Measurements from ENCODE around the gene CENPT. TPM values are rescaled to one million over a fixed set of nuclear protein-coding genes. Genes with fewer than 3 reads are reported as not detected.

Gene CENPT
- total RNA-seq, 4 donors from 2014 or later = 15.7 to 43.8 (median 26.2) TPM

GRCh38 chr16:67833415-67834241 is 13.9 kb downstream of the CENPT start:
- WGBS, 2 donors = 2% methylated on average over 18 to 27 of the region's 49 CpGs
- Histone ChIP-seq H3K27ac (peak overlapping the region in 2 of 3 donors; percentile 41 to 43), H3K4me3 (replicated peaks in 1 of 3) (peak overlapping the region; percentile 33 to 71 (median 68)), H3K4me1 (peaks cover 8 to 13% of the 10 kb centered on the region in 2 donors), H3K36me3 (peaks cover 8 to 14% of the 10 kb centered on the region in 2 donors), H3K27me3 (no peaks in the 10 kb centered on the region), H3K9me3 (no peaks in the 10 kb centered on the region)
- intact Hi-C loops (cut with DNase I) = no loop called here
- TF ChIP-seq CTCF (IDR thresholded peaks at IDR 0.05) = no peak
- TF ChIP-seq POLR2A (IDR thresholded peaks at IDR 0.05) = peak in 1 of 2 donors; percentile 84
- DNase-seq = peak; percentile 91 to 92

GRCh38 chr16:67833030-67833414 is 14.5 kb downstream of the CENPT start:
- intact Hi-C loops (cut with DNase I) = no loop called here

GRCh38 chr16:67828651-67829050 is 18.8 kb downstream of the CENPT start:
- Histone ChIP-seq H3K27me3 (no peaks in the 10 kb centered on the region), H3K27ac (no peak overlapping the region), H3K9me3 (no peaks in the 10 kb centered on the region), H3K4me1 (peaks cover 8% of the 10 kb centered on the region in 2 donors), H3K36me3 (peaks cover 8 to 14% of the 10 kb centered on the region in 2 donors), H3K4me3 (replicated peaks in 1 of 3) (no peak overlapping the region)
- intact Hi-C loops (cut with DNase I) = no loop called here
- WGBS, 2 donors = 96 to 100% methylated on average over 1 to 4 of the region's 4 CpGs
- DNase-seq = no peak
- TF ChIP-seq CTCF (IDR thresholded peaks at IDR 0.05) (no peak), POLR2A (IDR thresholded peaks at IDR 0.05) (no peak)

More at GRCh38 chr16:67833030-67833414, 14.5 kb downstream of the CENPT start:
- TF ChIP-seq CTCF (IDR thresholded peaks at IDR 0.05) (no peak), POLR2A (IDR thresholded peaks at IDR 0.05) (no peak)
- H3K9me3 ChIP-seq = no peaks in the 10 kb centered on the region
- peak overlapping the region in 2 of 3 donors; percentile 41 to 43 for H3K27ac ChIP-seq
- H3K4me1 ChIP-seq = peaks cover 8 to 13% of the 10 kb centered on the region in 2 donors
- H3K36me3 ChIP-seq = peaks cover 8 to 14% of the 10 kb centered on the region in 2 donors
- no peaks in the 10 kb centered on the region for H3K27me3 ChIP-seq
- H3K4me3 ChIP-seq (replicated peaks in 1 of 3) = peak overlapping the region; percentile 33 to 71 (median 68)
- DNase-seq = no peak
- 0 to 10% methylated on average over 1 to 3 of the region's 3 CpGs for WGBS, 2 donors

- no peak for TF ChIP-seq POLR2A (IDR thresholded peaks at IDR 0.05)
- TF ChIP-seq CTCF (IDR thresholded peaks at IDR 0.05) = no peak
- peaks cover 4 to 14% of the 10 kb centered on the region in 2 donors for H3K36me3 ChIP-seq
- no peak overlapping the region for H3K27ac ChIP-seq
- no peak overlapping the region for H3K4me3 ChIP-seq (replicated peaks in 1 of 3)
- no peak for DNase-seq
- WGBS, 2 donors = 97 to 100% methylated on average over 1 to 7 of the region's 14 CpGs
- no peaks in the 10 kb centered on the region for H3K4me1 ChIP-seq
- H3K27me3 ChIP-seq = no peaks in the 10 kb centered on the region
- no peaks in the 10 kb centered on the region for H3K9me3 ChIP-seq
- intact Hi-C loops (cut with DNase I) = no loop called here
Measured at GRCh38 chr16:67825906-67826305, 21.6 kb downstream of the CENPT start.

DNA sequence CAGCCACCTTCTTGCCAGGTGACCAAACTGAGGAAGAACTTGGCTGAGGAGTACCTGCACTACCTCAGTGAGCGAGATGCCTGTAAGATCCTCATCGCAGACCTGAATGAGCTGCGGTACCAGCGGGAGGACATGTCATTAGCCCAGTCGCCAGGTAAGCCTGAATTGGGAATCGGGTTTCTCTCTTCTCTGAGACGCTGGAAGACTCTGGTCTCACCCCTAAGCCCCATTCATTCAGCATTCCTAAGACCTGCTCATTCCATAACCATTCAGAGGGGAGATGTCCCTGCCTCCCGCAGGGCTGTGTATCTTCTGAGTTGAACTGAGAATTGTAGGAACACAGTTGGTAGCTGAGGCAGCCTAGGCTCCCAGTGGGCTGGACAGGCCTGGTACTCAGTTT is 22.4 kb downstream of the CENPT start:
- Histone ChIP-seq H3K9me3 (no peaks in the 10 kb centered on the region), H3K27me3 (no peaks in the 10 kb centered on the region), H3K4me3 (replicated peaks in 1 of 3) (no peak overlapping the region), H3K36me3 (peaks cover 4 to 10% of the 10 kb centered on the region in 2 donors), H3K27ac (no peak overlapping the region), H3K4me1 (no peaks in the 10 kb centered on the region)
- no peak for DNase-seq
- WGBS, 2 donors = 76 to 80% methylated on average over 5 of the region's 8 CpGs
- intact Hi-C loops (cut with DNase I) = no loop called here
- TF ChIP-seq POLR2A (IDR thresholded peaks at IDR 0.05) = no peak
- no peak for TF ChIP-seq CTCF (IDR thresholded peaks at IDR 0.05)

Measured in thyroid gland (tissue), 4 donors.